Suppressor macrophage treated with lipopolysaccharide for 1 hour (primary cell): ENCODE data around the gene SPI1.
A peak's percentile ranks its signal among the peaks of the same experiment; 100 is the strongest.

Experiments used
- DNase-seq, 3 donors: peaks; one replicate each; pipeline ENCODE4 v3.0.0-alpha.2; 2020 to 2022

The SPI1 gene

DNA sequence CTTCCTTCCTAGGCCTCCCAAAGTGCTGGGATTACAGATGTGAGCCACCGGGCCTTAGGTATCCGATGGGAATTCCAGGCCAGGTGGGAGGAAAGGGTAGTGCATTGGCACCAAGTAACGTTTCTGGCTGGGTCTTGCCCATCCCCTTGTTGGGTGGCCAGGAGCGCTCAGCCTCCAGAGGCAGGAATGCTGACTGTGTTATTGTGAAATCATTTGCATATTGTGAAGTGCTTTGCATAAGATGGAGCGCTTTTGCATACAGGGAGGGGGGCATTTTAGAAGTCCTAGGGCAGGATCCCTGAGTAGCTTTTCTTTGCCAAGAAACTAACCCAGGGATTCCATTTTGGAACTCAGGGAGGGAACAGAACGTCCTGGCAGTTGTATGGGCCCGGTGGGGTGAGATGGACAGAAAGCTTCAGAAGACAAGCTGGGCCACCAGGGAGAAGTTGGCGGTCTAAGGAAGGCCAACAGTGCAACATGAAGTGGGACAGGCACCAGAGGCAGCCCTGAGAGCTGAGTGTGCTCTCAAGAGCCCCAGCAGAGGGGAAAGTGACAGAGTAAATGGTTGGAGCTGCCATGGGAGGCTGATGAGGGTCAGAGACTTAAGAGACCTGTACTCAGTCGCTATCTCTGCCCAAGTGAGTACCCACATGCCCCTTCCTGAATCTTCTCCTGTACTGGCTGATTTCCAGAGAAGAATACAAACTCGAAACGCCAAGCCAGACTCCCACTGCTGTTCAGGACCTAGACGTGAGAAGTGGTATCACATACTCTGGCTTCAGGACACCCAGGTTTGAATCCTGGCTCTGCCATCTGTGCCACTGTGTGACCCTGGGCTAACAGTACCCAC, 28.8 kb upstream of the SPI1 start:
- peak; percentile 81 to 93 (median 82) for DNase-seq

DNA sequence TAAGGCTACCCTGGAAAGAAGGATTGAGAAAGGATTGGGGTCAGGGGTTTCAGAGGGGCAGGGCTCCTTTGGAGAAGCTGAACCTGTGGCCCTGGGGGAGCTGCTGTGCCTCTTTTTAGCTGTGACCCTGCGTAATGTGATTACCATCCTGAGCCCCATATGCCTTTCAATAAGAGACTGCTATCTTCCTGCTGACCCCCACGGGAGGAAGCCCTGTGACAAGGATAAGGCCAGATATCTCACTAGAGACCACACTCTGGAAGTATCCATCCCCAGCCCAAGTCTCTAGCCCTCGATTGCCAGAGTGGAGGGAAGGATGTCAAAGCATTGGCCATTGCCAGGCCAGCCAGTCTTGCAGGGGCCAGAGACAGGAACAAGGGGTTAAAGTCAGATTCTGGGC, 25.2 kb upstream of the SPI1 start:
- DNase-seq = peak in 1 of 3 donors; percentile 12

DNA sequence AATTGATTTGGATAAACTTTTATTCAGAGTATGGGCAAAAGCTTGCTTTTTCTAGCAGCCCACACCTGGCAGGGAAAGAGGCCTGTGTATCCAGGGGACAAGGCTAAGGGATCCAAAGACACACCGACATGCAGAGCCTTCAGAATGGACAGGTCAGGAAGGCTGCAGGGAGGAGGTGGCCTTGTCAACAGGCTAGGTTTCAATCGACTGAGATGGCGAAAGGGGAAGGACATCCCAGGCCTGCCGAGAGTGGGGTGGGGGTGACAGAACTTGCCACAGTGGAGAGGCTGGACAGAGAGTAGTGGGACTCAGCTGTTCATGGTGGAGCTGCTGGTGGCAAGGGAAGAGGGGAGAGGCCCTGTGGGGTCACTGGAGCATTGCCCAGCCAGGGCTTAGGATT, 24.8 kb upstream of the SPI1 start:
- peak in 1 of 3 donors; percentile 18 for DNase-seq

DNA sequence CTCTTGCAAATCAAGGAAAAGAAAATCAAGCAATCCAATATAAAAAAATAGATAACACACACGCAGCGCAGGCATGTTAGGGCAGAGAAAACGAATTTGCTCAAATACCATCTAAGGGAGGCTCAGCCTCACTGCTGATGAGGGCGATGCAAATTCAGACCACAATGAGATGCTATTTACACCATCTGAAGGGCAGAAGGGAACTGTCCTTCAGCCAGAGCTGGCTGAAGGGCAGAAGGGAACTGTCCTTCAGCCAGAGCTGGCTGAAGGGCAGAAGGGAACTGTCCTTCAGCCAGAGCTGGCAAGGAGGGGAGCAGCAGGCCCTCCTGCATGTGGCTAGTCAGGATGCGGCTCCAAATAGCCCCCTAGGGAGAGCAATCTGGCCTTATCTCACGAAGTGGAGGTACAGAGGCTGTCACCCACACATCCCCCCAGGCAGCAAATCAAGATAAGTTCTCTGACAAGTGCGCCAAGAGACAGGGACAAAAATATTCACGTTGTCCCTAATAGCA, 22.5 kb upstream of the SPI1 start:
- DNase-seq = peak in 2 of 3 donors; percentile 23 to 25

DNA sequence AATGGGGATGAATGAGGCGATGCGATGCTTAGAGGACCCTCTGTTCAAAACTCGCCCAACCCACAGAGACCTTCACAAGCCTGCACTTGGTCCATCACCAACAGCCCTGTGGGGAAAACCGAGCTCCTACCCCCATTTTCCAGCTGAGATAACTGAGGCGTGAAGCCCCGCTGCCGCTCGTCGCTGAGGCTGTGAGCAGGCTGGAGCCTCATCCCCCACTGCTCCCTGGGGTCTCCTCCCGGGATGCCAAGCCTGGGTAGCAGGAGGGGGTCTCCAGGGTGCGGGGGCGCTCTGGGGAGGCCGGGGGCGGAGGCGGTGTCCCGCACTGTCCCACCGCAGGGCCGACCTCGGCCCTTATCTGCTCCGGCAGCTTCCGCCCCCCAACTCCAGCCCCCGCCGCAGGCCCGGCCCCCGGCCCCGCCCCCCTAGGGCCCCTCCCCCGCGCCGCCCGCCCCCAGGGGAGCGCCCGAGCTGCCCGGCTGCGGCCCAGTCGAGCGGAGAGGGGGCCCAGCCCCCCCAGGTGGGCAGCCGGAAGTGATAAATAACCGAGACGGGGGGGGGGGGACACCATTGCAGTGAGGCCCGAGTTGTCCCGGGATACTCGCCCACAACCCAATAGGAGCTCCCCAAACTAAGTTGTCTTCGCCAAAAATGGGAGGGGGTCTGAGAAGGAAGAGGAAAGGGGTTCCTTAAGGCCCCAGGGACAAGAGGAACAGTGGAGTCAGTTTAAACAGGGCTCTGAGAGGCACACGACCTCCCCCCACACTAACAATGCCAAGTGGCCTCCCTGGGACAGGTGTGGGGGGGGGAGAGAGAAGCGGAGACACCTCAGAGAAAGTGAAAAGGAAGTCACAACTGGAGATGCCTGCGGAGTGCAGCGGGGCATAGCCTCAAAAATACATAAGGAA, 21.8 kb upstream of the SPI1 start:
- peak in 1 of 3 donors; percentile 17 for DNase-seq

DNA sequence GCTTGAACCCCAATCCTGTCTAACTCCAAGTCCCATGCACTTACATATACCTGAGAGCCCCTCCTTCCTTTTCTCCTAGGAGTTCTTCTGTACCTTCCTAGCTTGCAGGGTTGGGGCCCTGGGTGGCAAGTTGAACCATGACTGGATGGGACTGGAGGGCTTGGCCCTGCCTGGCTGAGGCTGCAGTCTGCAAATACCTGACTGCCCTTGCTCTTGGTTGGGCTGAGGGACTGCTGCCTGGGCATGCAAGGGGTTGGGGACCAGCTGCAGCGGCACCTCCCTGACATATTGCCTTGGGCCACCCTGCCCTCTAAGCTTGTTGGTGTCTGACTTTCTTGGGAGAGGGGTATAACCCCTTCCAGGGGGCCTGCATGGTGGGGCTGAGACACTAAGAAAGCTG, 20.2 kb upstream of the SPI1 start:
- peak in 1 of 3 donors; percentile 7 for DNase-seq

DNA sequence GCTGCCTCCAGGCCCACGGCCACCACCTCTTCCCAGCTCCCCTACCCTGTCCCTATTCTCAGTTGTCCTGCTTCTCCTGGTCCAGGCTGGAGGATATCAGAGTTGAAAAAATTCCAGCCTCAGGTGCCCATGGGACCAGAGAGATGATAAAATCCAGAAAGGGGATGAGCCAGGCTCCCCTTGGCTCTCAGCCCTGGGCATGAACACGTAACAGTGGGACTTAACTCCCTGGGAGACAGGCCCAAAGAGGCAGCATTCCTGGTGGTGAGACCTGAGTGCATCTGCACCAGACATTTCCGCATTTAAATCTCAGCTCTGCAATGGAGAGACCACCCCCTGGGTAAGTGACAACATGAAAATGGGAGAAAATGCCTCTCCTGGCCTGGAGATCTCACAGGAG, 19.7 kb upstream of the SPI1 start:
- DNase-seq = peak in 1 of 3 donors; percentile 12

DNA sequence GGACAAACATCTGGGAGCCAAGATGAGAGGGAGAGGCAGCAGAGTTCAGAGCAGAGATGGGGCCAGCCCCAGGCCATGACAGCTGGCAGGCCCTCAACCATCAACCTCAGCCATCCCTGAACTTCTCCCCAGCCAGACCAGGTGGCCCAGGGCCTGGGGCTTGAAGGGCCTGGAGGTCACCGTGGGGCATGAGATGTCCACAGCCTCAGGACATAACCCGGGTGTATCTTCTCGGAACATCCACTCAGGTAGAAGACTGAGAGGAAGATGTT, 17.6 kb upstream of the SPI1 start:
- DNase-seq = no peak

DNA sequence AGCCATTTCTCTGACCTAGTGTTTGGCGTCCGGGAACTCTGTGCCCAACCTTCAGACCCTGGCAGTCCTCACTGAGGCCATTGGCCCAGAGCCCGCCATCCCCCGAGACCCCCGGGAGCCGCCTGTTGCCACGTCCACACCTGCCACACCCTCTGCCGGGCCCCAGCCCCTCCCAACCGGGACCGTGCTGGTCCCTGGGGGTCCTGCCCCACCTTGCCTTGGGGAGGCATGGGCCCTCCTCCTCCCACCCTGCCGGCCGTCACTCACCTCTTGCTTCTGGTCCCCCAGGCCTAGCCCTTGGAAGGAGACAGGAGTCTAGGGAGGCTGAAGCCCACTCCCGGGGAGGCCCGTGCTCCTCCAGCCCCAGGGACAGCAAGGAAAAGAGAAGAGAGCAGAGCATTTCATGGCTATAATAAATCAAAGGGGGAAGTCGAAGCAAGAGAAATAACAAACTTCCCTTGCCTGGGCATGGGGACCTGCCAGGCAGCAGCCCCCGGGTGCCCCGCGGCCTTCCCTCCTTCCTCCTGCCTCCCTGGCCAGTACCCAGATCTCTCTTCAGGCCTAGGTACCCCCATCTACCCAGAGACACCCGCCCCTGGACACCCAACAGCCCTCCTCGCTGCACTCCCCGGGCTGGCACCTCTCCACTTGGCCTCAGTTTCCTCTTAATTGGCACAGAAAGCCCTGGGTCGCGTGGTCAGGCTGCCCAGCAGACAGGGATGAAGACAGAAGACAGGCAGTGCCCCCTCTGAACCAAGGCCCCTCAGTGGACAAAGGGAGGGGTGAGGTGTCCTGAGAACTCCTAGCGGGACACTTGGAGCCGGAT, 17.1 kb upstream of the SPI1 start:
- DNase-seq = peak in 2 of 3 donors; percentile 28 to 48

DNA sequence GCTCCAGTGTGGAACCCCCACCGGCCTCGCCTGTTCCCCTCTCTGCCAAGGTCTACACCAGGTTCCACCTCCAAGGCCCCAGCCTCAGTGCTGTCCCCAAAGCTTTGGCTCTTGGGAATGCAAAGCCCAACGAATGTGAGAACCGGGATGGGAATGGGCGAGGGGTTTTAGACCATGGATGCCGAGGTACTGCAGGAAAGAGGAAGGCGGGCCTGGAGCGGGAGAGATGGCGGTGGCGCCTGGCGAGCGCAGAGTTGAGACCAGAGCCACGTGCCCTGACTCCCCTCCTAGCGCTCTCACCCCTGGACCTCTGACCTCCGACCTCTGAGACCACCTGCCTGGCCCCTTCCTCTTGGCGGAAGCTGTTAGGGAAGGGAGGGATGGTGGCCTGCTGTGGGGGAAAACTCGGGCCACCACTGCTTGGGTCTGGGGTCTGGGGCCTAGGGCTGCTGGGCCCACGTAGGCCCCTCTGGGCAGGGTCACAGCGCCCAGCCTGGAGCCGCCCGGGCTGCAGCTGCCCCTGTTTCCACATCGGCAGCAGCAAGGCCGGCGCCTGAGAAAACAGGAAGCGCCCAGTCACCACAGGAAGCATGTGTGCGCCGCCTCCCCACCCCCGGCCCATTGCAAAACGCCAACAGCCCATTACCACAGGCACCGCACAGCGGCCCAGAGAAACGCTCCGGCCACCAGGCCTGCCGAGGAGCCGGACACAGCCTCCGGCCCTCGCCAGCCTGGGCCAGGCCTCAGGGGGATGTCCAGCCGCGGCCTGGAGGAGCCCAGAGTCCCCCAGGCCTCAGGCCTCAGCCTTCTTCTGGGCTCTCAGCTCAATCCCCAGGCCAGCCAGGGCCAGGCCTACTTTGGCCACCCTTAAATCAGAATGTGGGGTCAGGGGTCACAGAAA, 16.2 kb upstream of the SPI1 start:
- DNase-seq = peak; percentile 94 to 95 (median 94)

DNA sequence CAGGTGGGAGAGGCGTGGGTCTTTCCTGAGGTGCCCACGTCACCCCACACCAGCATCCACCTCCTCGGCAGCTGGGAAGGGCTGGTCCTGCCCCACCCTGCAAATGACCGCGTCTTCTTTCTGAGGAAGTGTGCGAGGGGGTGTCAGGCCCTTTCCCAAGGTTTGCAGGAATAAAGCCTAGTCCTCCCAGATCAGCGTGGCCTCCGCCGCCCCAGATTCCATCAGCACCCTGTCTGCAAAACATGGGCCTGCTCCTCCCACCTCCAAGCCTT, 15.6 kb upstream of the SPI1 start:
- peak in 2 of 3 donors; percentile 44 to 67 for DNase-seq

DNA sequence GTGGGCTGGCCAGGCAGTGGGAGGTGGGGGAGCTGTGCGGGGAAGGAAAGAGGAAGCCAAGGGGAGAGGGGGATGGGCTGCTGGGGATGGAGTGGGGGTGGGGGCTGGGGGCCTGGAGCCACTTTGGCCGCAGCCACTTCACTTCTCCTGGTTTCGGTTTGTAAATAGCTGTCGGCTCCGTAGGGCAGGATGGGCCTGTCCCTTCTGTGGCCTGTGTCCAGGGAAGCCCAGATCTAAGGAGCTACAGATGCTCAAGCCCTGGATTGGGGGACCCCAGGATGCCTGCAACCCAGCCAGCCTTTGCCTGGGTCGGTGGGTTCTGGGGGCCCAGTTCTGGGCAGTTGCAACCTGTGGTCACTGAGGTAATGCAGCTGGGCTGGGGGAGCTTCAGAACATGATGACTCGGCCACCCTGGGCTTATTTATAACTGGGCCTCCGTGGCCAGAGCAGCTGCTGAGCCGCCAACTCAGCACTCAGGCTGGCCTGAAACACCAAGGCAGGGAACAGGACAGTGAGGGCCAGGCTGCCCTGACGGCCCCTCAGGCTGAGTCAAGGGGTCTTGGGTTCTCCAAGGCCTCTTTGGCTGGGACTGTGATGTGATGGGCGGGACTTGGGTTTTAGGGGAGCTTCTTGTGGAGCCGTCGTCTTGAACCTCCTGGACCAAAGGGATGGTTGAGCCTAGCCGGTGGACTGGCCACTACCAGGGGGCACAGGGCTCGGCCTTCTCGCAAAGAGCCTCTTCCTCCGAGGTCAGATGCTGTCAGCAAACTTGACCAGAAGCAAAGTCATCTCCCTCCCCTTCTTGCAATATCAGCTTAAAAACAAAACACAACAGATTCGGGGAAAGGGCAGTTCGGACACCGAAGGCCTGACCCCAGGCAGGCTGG, 15.1 kb upstream of the SPI1 start:
- DNase-seq = peak; percentile 65 to 74 (median 72)

DNA sequence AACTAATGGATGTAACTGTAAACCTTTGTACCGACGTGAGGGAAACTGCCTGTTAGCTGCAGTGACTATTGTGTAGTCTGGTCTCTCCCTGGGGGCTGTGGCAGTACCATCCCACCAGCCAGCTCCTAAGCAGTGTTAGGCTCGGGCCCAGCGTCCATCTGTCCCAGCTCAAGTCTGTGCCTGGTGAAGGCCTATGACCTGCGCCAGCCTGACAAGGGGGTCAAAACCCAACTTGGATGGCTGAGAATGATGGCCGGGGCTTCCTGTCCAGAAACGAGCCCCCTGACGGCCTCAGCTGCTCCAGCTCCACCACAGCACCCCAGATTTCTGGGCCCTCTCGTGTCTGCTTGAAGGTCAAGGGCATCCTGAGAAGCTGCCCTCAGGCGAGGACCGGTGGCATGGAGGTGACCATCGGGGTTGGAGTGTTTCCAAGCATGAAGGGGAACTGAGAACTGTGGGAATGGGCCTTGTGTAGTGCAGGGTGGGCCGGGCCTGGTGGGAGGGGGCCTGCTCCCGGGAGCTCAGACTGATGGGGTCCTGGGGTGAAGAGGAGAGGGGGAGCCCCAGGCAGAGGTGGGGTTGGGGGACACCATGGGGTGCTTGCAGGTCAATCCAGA, 14.3 kb upstream of the SPI1 start:
- peak in 2 of 3 donors; percentile 12 to 15 for DNase-seq

DNA sequence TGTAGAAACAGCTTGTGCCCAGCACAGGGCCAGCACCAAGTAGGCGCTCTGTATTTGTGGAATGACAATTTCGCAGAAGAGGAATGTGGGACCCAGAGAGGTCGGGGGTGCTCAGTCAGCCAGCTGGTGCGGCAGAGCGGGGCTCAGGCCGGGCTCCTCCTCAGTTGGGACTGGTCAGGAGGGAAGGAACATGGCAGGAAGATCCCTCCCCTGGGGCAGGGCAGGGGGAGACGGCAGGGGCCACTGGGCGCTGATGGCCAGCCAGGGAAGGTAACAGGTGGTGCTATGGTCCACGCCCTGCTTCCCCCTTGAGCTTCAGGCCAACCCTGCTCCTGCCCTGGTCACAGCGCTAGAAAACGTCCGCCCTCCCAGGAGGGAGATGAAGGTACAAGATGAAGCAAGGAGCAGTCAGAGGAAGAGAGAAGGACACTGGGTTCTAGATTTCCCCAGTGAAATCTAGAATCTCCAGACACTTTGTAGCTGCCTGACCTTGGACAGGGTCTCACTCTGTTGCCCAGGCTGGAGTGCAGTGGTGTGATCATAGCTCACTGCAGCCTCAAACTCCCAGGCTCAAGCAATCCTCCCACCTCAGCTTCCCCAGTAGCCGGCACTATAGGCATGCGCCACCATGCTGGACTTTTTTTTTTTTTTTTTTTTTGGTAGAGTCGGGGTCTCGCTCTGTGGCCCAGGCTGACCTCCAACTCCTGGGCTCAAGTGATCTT, 13.5 kb upstream of the SPI1 start:
- peak in 2 of 3 donors; percentile 21 to 31 for DNase-seq

DNA sequence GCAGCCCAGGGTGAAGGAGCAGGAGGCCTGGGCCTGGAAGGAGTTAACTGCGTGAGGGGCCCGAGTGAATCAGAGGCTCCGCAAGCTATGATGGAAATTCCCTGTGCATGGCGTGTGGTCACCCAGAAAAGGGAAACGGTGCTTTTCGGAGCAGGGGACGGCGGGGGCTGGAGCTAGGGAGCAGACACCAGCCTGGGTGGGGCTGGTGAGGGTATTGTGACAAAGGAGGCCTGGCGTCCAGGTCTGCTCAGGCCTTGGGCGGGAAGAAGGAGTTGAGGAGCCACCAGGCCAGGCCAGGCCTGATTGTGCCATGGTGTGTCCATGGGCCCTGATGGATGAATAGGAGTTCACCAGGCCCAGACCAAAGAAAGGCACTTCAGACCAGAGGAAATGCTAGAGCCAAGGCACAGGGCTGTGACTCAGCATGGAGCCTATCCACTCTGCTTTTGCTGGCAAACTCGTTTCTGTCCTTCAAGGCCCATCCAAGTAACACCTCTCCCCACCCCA, 12.8 kb upstream of the SPI1 start:
- peak; percentile 96 to 97 (median 96) for DNase-seq

DNA sequence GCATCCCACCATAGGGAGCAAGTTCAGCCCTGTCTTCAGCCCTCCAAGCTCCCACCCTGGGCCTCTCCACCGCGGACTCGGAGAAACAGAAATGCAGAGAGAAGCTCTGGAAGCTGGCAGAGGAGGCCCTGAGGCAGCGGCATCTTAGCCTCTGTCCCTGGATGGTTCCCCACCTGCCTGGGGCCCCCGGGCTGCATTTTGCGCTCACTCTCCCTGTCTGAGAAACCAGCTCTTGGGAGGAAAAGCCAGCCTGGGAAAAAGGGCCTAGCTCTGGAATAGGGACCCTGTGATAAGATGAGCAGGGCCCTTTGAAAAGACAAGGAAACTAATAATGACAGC, 12.0 kb upstream of the SPI1 start:
- no peak for DNase-seq

DNA sequence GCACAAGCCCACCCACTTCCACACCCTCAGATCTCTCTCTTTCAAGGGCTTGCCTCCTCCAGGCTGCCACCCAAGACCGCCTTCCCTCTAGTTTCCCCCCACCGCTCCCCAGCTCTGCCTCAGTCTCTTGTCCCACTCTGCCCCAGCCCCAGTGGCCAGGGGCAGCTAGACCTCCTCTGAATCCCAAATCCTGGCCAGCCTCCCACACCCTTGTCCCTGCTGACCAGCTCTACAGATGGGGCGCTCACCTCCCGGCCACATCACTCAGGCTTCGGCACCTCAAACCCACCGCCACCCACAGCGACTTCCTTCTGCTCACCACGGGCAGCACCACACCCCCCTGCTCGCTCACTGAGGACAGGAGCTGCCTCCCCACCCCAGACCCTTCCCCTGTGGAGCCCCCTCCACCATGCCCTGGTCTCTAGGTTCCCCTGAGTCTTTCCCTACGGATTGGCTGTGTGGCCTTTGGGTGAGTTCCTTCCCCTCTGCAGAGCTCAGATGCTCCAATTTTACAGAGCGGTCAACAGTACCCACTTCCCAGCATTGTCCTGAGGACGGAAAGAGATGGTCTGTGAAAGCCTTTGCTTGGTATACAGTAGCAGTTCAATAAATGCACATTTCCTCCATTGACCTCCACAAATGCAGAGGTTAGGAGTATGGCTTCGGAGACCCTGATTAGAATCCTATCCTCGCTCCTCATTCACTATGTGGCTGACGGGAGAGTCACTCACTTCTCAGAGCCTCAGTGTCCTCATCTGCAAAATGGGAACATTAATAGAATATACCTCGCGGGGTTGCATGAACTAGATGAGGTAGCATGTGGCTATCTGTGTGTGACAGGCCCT, 11.5 kb upstream of the SPI1 start:
- DNase-seq = peak in 2 of 3 donors; percentile 18 to 44
